TTC549 (cell line): ENCODE measurements around the gene RUFY1.
A peak's percentile ranks its signal among the peaks of the same experiment; 100 is the strongest.
"Not testable (repeated sequence)": the region's sequence is repeated elsewhere in the genome, so short reads cannot be mapped to it uniquely, and the experiment has no call there.

Source experiments
- FAIRE-seq: peaks from 2 replicates; lab custom pipeline; 2012; peaks lifted over from hg19 to GRCh38; lab: Jason Lieb, UNC

RUFY1 gene

GRCh38 chr5:179542170-179542569 lies 8.2 kb upstream of the RUFY1 start:
- no peak for FAIRE-seq

DNA sequence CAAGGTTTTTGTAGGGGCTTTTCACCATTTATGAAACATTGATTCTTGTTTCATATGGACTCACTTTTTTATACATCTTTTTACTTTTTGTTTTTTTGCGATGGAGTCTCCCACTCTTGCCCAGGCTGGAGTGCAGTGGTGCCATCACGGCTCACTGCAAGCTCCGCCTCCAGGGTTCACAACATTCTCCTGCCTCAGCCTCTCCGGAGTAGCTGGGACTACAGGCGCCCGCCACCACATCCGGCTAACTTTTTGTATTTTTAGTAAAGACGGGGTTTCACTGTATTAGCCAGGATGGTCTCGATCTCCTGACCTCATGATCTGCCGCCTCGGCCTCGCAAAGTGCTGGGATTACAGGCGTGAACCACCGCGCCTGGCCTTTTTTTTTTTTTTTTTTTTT lies 7.1 kb upstream of the RUFY1 start:
- FAIRE-seq, result not testable (repeated sequence)

GRCh38 chr5:179553006-179553405 lies 2.7 kb downstream of the RUFY1 start:
- no peak for FAIRE-seq

- FAIRE-seq, result no peak
Measured at GRCh38 chr5:179553875-179554274, 3.5 kb downstream of the RUFY1 start.

DNA sequence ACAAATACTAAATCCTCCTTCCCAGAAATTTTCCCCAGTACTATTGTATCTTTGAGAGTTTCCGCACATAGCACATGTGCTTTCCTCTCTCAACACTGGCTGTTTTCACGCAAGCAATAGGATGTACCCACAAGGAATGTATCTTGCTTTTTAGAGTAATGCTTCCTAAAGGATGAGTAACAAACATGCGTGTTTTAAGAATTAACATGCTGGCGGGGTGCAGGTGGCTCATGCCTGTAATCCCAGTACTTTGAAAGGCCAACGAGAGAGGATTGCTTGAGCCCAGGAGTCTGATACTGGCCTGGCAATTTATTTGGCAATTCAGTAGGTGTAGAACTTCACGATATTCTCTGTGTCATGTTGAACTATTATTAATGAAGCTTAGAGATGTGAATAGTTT lies 4.6 kb downstream of the RUFY1 start:
- FAIRE-seq, result no peak

DNA sequence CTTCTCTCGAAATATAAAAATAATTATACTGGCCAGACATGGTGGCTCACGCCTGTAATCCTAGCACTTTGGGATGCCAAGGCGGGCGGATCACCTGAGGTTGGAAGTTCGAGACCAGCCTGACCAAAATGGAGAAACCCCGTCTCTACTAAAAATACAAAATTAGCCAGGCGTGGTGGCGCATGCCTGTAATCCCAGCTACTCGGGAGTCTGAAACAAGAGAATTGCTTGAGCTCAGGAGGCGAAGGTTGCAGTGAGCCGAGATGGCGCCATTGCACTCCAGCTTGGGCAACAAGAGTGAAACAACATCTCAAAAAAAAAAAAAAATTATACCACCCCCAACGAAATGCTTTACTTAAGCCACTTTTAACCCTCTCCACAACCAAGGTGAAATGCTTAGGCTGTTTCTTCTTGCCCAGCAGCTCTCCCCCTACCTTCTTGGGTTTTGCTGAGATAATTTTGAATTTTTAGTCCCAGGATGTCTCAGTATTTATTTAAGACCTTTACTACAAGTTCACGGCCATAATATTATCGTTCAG lies 8.0 kb downstream of the RUFY1 start:
- not testable (repeated sequence) for FAIRE-seq

DNA sequence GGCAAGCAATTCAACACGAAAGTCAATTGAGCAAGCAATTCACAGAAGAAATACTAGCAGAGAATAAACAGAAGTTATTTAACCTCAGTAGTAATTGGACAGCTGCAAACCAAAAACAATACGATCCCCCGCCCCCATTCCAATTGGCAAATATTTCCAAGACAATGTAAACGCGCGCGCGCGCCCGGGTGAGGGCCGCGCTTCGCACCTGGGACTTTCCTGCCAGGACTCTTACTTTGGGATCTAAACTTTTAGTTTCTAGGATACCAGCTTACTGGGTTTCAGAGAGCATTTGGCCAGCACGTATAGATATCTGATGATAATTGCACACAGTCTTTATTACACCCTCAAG lies 8.6 kb downstream of the RUFY1 start:
- no peak for FAIRE-seq

DNA sequence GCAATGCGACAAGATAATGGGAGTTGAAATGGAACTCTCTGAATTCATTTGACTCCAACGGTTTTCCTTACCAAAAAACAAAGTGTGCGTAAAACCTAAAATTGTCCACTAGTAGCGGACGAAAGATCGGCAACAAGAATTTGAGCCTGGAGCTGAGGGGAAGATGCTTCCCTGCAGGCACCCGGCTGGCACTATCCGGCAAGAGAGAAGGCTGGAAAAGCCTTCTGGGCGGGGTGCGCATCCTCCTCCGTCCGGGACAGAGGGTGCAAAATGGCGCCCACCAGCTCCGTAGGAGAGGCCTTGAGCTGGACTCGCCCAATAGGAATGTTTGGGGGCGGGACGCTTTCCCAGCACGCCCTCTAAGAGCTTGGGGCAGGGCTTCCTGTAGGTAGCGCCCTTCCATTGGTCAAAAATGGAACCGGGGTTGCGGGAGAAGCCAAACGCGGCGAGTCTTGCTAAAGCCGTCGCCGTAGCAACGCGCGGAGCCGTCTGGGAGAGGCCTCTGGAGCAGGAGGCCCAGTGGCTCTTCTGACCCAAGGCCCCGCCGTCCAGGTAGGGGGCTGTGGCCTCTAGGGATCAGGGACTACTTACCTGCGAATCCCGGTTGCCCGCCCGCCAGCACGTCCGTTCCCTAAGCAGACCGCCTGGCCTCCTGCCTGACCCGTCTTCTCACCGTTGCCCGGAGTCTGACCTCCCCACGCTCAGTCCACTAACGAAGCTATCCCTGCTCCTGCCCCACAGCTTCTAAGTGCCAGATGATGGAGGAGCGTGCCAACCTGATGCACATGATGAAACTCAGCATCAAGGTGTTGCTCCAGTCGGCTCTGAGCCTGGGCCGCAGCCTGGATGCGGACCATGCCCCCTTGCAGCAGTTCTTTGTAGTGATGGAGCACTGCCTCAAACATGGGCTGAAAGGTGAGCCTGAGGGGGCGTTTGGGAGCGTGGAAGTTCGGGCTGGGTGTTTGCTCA lies 9.2 kb downstream of the RUFY1 start:
- FAIRE-seq, result peak; percentile 87

- FAIRE-seq, result no peak
Measured at GRCh38 chr5:179564526-179564925, 14.2 kb downstream of the RUFY1 start.

DNA sequence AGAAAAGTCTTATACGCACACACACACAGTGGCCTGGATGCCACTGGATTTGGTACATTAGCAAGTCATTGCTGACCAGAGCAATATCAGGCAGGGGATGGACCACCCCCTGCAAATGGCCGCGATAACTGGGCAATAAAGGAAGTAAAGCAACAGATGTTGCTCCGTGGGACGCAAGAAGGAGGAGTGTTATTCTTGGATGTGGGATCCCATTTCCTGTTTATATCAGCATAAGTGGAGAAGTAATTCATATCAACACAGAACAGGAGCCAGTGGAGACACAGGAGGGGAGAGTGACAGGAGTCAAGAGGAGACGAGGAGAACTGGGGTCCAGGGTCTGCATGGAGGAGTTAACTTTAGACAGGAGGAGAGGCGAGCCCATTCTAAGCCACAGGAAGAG lies 18.4 kb downstream of the RUFY1 start:
- no peak for FAIRE-seq

GRCh38 chr5:179572386-179572785 lies 22.0 kb downstream of the RUFY1 start:
- FAIRE-seq, result no peak

GRCh38 chr5:179577286-179577960 lies 27.1 kb downstream of the RUFY1 start:
- FAIRE-seq, result no peak

- FAIRE-seq, result no peak
Measured at GRCh38 chr5:179585941-179586401, 35.6 kb downstream of the RUFY1 start.

GRCh38 chr5:179588166-179588565 lies 37.8 kb downstream of the RUFY1 start:
- FAIRE-seq, result no peak

DNA sequence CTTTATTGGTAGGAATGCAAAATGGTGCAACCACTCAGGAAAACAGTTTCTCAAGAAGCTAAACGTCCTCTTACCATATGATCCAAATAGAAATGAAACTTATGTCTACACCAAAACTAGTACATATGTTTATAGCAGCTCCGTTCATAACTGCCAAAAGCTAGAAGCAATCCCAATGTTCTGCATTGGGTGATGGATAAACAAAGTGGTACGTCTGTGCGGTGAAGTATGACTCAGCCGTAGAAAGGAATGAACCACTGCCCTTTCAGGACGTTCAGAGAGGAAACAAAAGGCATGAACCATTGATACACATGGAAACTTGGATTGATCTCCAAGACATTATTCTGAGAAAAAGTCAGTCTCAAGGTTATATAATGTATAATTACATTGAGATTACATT lies 45.6 kb downstream of the RUFY1 start:
- FAIRE-seq, result no peak

GRCh38 chr5:179596421-179596820 lies 46.1 kb downstream of the RUFY1 start:
- no peak for FAIRE-seq

DNA sequence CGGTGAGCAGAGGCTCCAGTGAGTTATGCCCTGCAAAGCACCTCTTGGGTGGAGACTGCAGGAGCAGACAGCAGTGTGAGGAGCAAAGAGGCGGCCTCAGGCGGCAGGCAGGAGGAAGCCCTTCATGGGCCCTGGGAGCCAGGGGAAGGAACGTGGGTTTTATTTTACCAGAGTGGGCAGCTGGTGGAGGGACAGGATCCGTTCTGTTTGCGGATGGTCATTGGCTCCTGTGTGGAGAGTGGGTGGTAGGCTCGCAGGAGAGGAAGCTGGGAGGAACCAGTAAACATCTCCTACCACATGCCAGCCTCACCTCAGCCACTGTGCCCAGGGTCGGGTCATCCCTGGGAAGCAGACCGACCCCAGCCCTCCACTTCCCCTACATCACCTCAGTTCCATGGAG lies 48.7 kb downstream of the RUFY1 start:
- no peak for FAIRE-seq

DNA sequence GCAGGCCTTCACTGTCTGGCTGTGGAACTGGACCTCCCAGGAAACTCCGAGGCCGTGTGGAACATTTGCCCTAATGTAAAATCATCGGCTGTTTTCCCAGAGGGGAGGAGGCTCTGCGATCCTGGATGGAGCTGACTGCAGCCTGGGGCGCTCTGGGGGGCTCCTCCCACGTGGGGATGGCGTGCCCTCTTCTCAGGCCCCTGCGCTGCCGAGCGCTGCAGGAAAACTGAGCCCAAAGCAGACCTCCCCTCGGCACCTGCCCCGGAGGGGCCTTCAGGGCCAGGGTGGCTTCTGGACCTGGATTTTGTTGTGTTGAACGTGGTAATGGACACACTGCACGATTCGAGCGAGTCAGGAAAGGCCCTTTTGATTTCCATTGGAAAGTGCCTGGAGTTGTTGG lies 49.2 kb downstream of the RUFY1 start:
- FAIRE-seq, result no peak

DNA sequence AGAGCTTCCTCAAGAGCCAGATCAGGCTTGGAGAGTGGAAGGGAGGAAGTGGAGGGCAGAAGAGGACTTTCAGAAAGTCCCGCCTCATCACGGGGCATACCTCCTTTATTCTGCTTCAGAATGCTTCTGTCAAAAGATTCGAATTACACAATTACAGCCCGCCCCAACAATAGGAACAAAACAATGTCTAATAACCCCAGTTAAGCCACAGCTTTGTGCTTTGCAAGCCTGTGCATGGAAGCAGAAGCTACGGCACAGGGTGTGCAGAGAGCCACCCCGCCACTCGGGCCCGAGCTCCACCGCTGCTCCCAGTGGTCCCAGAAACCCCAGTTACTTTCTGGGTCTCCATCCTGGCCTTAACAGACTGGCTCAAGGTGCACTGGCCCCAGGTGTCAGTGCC lies 49.6 kb downstream of the RUFY1 start:
- FAIRE-seq, result no peak

GRCh38 chr5:179601871-179602625 lies 51.7 kb downstream of the RUFY1 start:
- no peak for FAIRE-seq

- no peak for FAIRE-seq
Measured at GRCh38 chr5:179603308-179603707, 53.0 kb downstream of the RUFY1 start.

- no peak for FAIRE-seq
Measured at GRCh38 chr5:179605026-179605833, 54.9 kb downstream of the RUFY1 start.
